SH-SY5Y (cell line): ENCODE results near the gene SMLR1.

ENCODE experiments used
- GATA2 ChIP-seq: IDR thresholded peaks from 2 replicates; pipeline ENCODE4 v1.6.1; 2011; ENCODE audit warnings: mild to moderate bottlenecking, low read depth, low read length
- GATA3 ChIP-seq: IDR thresholded peaks from 2 replicates; pipeline ENCODE4 v1.6.1; 2011; ENCODE audit warnings: low read depth, mild to moderate bottlenecking, low read length, moderate library complexity

- TF ChIP-seq GATA2 (no peak), GATA3 (no peak)
Observed at GRCh38 chr6:130788954-130789353, 38.3 kb upstream of the SMLR1 start.
